Suprapubic skin (tissue), 4 donors: ENCODE measurements around the gene SLX9.

Experiments used
- CTCF ChIP-seq, 2 donors: fragments of 200-600 bp in 1 of 2; fragments of 450-650 bp in 1 of 2; sonication (generic) in 1 of 2; IDR thresholded peaks; one replicate each; pipeline ENCODE4 v1.5.1; 2016 to 2019; ENCODE audit warnings: antibody characterized with exemption in 2 of 2, mild to moderate bottlenecking in 1 of 2, moderate library complexity in 1 of 2
- EP300 ChIP-seq: sonication (generic); formaldehyde crosslinking; IDR thresholded peaks from one replicate; pipeline ENCODE4 v1.6.1; 2017; ENCODE audit warnings: antibody characterized with exemption
- POLR2A ChIP-seq, 2 donors: fragments of 450-650 bp; IDR thresholded peaks; one replicate each; pipeline ENCODE4 v1.6.1; 2017; ENCODE audit warnings: antibody characterized with exemption in 2 of 2, mild to moderate bottlenecking in 2 of 2, moderate library complexity in 2 of 2
- POLR2AphosphoS5 ChIP-seq, 3 donors: sonication (generic); formaldehyde crosslinking; IDR thresholded peaks; one replicate each; pipeline ENCODE4 v1.6.1; 2017; ENCODE audit warnings: antibody characterized with exemption in 3 of 3

DNA sequence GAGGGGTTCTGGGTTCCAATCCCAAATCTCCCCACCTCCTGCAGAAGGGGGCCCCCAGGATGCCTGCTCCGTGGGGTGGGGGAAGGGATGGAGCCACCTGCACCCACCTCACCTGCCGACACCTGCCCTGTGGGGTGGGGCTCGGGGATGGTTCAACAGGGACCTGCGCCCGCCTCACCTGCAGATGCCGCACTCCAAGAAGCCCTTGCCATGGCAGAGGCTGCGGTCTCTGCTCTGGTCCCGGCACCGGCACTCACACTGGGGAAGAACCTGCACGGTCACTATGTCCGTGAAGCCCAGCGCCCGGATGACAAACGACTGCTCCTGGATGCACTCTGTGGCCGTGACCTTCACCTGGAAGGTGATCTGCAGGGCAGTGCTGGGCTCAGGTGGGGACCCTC, 48.2 kb upstream of the SLX9 start:
- TF ChIP-seq CTCF (IDR thresholded peaks at IDR 0.05) (no peak), EP300 (no peak), POLR2AphosphoS5 (IDR thresholded peaks at IDR 0.05) (no peak), POLR2A (IDR thresholded peaks at IDR 0.05) (no peak)
